Measurements from ENCODE around the gene PHC2.

Gene PHC2

DNA sequence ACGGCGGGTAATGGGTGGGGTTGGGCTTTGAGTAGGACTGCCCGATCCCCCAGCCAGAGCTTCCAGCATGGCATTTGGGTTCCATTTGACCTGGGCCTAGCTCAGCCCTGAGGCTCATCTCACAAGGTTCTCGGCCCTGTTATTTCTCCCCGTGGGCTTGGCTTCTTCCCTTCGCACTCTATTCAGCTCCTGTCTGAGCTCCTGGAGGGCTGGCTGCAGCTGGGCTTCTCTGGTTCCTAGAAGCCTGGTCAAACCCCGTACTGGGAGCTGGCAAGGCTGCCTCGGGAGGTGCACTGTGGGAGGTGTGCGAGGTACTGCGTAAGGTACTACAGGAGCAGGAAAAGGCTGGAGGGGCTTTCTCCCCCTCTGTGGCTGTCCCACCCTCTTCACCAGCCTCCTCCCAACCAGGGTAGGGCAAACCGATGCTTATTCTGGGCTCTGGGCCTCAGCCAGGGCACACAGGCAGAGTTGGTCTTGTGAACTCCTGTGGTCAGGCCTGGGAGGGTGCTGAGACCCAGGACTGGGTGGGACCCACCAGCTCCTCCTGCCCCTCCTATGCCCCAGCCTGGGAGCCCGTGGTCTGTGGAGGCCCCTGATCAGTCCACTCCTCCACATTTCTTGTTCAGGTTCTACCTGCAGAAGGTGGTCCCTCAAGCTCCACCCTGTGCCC is 110.8 kb downstream of the PHC2 start:
- TF ChIP-seq, protein P1, sequence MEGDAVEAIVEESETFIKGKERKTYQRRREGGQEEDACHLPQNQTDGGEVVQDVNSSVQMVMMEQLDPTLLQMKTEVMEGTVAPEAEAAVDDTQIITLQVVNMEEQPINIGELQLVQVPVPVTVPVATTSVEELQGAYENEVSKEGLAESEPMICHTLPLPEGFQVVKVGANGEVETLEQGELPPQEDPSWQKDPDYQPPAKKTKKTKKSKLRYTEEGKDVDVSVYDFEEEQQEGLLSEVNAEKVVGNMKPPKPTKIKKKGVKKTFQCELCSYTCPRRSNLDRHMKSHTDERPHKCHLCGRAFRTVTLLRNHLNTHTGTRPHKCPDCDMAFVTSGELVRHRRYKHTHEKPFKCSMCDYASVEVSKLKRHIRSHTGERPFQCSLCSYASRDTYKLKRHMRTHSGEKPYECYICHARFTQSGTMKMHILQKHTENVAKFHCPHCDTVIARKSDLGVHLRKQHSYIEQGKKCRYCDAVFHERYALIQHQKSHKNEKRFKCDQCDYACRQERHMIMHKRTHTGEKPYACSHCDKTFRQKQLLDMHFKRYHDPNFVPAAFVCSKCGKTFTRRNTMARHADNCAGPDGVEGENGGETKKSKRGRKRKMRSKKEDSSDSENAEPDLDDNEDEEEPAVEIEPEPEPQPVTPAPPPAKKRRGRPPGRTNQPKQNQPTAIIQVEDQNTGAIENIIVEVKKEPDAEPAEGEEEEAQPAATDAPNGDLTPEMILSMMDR (conservative IDR thresholded peaks at IDR 0.05; ENCODE audit: control insufficient read depth, insufficient read depth, low read depth, low read length) = no peak
- no peak overlapping the region for H3K4me3 ChIP-seq (ENCODE audit: control insufficient read depth, low read depth, low read length)
- DNase-seq (ENCODE audit: low read depth) = no peak

GRCh38 chr1:33319186-33319948 is 111.5 kb downstream of the PHC2 start:
- DNase-seq (ENCODE audit: low read depth) = no peak
- TF ChIP-seq, protein P1 (conservative IDR thresholded peaks at IDR 0.05; ENCODE audit: control insufficient read depth, insufficient read depth, low read depth, low read length) = no peak
- H3K4me3 ChIP-seq (ENCODE audit: control insufficient read depth, low read depth, low read length) = no peak overlapping the region

DNA sequence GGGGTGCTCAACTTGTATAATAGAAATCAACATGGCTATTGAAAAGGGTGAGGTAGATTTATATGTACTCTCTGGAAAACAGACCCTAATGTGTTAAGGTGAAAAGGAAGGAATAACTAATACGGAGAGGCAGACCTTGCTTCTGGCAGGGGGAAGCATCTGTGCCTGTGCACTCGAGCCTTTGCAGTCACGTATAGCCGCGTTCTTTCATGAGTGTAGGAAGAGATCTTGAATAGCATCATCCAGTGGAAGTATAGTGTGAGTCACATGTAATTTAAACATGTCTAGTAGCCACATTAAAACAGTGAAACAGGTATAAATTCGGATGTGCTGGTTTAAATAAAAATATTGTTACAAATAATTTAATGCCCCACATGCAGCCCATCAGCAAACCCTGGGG is 112.9 kb downstream of the PHC2 start:
- DNase-seq (ENCODE audit: low read depth) = no peak
- TF ChIP-seq, protein P1 (conservative IDR thresholded peaks at IDR 0.05; ENCODE audit: control insufficient read depth, insufficient read depth, low read depth, low read length) = no peak
- no peak overlapping the region for H3K4me3 ChIP-seq (ENCODE audit: control insufficient read depth, low read depth, low read length)

DNA sequence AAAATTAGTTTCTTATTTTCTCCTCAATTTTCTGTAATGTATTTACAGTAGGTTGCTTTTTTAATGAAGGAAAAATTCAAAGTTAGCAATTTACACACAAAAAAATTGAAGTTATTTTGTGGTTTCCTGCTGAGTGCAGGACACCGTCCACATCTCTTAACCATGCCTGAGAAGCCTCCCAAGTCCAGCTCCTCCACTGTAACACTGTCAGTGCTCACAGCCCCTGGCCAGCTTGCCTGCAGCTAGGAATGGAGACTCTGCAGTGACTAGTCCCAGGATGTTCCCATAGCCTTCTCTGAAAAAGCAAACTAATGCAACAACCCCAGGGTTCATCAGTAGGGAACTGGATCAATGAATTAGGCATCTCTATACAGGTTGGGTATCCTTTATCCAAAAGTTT is 113.5 kb downstream of the PHC2 start:
- TF ChIP-seq, protein P1 (conservative IDR thresholded peaks at IDR 0.05; ENCODE audit: control insufficient read depth, insufficient read depth, low read depth, low read length) = no peak
- H3K4me3 ChIP-seq (ENCODE audit: control insufficient read depth, low read depth, low read length) = no peak overlapping the region
- DNase-seq (ENCODE audit: low read depth) = no peak

DNA sequence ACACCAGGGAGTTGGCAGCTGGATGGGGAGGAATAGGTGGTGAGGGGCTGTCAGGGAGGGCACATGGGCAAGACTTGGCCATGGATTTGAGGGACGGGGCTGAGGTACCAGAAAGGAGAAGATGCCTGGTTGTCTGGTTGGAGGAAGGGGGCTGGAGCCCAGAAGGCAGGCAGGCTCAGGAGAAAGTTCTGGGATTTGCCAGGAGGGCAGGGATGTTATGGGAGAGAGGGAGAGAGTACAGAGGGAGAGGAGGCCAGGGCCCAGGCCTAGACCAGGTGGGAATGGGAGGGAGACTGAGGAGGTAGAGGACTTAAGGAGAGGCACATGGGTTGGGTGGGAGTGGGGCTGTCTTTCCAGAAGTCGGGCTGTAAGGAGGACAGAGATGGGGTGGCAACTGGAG is 114.3 kb downstream of the PHC2 start:
- no peak overlapping the region for H3K4me3 ChIP-seq (ENCODE audit: control insufficient read depth, low read depth, low read length)
- DNase-seq (ENCODE audit: low read depth) = no peak
- TF ChIP-seq, protein P1 (conservative IDR thresholded peaks at IDR 0.05; ENCODE audit: control insufficient read depth, insufficient read depth, low read depth, low read length) = no peak

GRCh38 chr1:33314416-33314815 is 116.5 kb downstream of the PHC2 start:
- DNase-seq (ENCODE audit: low read depth) = no peak
- no peak overlapping the region for H3K4me3 ChIP-seq (ENCODE audit: control insufficient read depth, low read depth, low read length)
- TF ChIP-seq, protein P1 (conservative IDR thresholded peaks at IDR 0.05; ENCODE audit: control insufficient read depth, insufficient read depth, low read depth, low read length) = no peak

All from fibroblast of mammary gland (primary cell).